GM12873 (cell line): ENCODE data around the gene TNFAIP8.

Experiments used
- TF ChIP-seq, protein P1 (sequence below): IDR thresholded peaks from 2 replicates; pipeline ENCODE4 v1.5.1; 2012; ENCODE audit warnings: low read depth, mild to moderate bottlenecking, moderate library complexity, low read length, control low read depth; ENCODE audit not compliant: insufficient read depth; ENCODE audit errors: missing control alignments

TNFAIP8 gene

GRCh38 chr5:119388619-119389190 lies 32.9 kb downstream of the TNFAIP8 start:
- TF ChIP-seq, protein P1, sequence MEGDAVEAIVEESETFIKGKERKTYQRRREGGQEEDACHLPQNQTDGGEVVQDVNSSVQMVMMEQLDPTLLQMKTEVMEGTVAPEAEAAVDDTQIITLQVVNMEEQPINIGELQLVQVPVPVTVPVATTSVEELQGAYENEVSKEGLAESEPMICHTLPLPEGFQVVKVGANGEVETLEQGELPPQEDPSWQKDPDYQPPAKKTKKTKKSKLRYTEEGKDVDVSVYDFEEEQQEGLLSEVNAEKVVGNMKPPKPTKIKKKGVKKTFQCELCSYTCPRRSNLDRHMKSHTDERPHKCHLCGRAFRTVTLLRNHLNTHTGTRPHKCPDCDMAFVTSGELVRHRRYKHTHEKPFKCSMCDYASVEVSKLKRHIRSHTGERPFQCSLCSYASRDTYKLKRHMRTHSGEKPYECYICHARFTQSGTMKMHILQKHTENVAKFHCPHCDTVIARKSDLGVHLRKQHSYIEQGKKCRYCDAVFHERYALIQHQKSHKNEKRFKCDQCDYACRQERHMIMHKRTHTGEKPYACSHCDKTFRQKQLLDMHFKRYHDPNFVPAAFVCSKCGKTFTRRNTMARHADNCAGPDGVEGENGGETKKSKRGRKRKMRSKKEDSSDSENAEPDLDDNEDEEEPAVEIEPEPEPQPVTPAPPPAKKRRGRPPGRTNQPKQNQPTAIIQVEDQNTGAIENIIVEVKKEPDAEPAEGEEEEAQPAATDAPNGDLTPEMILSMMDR: no peak

- TF ChIP-seq, protein P1: no peak
Measured at GRCh38 chr5:119389288-119390030, 33.6 kb downstream of the TNFAIP8 start.

DNA sequence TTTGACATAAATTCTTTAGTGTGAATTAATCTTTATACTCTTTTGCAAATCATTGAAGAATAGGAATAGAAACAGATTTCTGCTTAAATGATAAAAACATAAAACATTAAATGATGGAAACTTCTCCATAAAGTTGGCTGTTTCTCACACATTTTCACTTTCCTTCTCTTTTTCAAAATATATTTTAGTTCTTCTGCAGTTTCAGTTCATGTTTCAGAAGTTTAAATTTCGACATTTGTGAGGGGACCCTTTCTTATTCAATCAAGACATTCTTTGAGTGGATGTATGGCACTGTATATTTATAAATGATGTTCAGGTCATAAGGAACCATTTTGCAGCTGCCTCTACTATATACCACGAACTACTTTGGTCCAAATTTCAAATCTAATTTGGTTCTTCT lies 34.6 kb downstream of the TNFAIP8 start:
- TF ChIP-seq, protein P1: no peak

DNA sequence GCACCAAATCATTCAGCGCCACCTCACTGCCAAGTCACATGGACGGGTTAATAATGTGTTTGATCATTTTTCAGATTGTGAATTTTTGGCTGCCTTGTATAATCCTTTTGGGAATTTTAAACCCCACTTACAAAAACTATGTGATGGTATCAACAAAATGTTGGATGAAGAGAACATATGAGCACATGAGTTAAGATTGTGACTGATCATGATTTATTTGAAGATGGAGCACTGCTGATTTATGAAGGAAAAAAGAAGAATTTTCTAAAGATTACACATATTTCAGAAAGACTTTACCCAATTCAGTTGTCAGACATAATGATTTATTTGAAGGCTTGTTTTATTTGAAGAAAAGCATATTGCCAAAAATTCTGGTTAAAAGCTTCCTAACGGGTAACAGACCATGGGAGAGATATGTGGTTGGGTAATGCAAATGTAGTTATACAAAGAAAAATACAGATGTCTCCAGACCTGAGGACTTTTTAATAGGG lies 37.4 kb downstream of the TNFAIP8 start:
- TF ChIP-seq, protein P1: no peak

DNA sequence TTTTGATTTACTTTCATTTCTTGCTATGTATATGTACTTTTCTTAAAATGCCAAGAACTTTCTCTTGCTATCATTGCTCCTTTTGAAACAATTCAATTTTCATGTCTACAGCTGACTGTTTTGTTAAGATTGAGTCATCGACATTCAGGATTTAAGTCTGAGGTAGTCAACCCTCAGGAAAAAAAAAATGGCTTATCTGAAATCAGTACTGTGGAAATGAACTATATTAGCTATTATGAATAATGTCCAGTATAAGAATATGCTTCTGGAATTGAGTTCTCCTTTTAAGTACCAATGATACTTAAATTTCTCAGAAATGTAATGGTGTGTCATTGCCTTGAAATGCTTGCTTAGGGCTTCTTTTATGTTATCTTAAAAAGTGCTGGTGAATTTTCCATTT lies 37.9 kb downstream of the TNFAIP8 start:
- TF ChIP-seq, protein P1: no peak

- TF ChIP-seq, protein P1: no peak
Measured at GRCh38 chr5:119395080-119395836, 39.4 kb downstream of the TNFAIP8 start.
